ENCODE measurements around the gene LCN12. TPM values are rescaled to one million over a fixed set of nuclear protein-coding genes. Genes with fewer than 3 reads are reported as not detected.

Gene LCN12
- total and polyA plus RNA-seq, 2 donors (not counting 1 experiment from before 2014, with no cell fraction given), result 0.17 TPM; not detected in 1

- Histone ChIP-seq H3K27ac (ENCODE audit: insufficient read depth, low read length) (no peak overlapping the region), H3K9me3 (ENCODE audit: control insufficient read depth, insufficient read depth, low read depth, low read length) (no peaks in the 10 kb centered on the region), H2AFZ (ENCODE audit: low read length) (no peak overlapping the region), H3K36me3 (ENCODE audit: control insufficient read depth, insufficient read depth, low read length) (peaks cover 26% of the 10 kb centered on the region), H3K4me2 (ENCODE audit: extremely low read depth, insufficient read depth, low read length) (no peak overlapping the region), H3K4me3 (replicated peaks in 1 of 4; ENCODE audit: control extremely low read depth in 1 of 4, insufficient read depth in 1 of 4, low read depth in 3 of 4, low read length in 4 of 4) (no peak overlapping the region), H3K9ac (ENCODE audit: insufficient read depth, low read length) (no peak overlapping the region), H3K27me3 (ENCODE audit: control insufficient read depth, insufficient read depth, low read length) (no peaks in the 10 kb centered on the region), H4K20me1 (ENCODE audit: control insufficient read depth, extremely low read depth, insufficient read depth, low read length) (no peaks in the 10 kb centered on the region), H3K4me1 (ENCODE audit: control insufficient read depth, extremely low read depth, insufficient read depth, low read length) (no peaks in the 10 kb centered on the region), H3K79me2 (ENCODE audit: control insufficient read depth, insufficient read depth, low read length) (no peaks in the 10 kb centered on the region)
- TF ChIP-seq EZH2 (IDR thresholded peaks at IDR 0.05; ENCODE audit: low read length, missing control alignments), result no peak
- no peak for TF ChIP-seq CTCF (conservative IDR thresholded peaks at IDR 0.05 in 1 of 2, IDR thresholded peaks at IDR 0.05 in 1 of 2; ENCODE audit: low read depth in 1 of 2, low read length in 2 of 2)
- no peak for DNase-seq (ENCODE audit: low read depth in 2 of 2)
These were observed 31.3 kb upstream of the LCN12 start for GRCh38 chr9:136920734-136921231.

GRCh38 chr9:136921307-136921706, 30.8 kb upstream of the LCN12 start:
- Histone ChIP-seq H3K9me3 (ENCODE audit: control insufficient read depth, insufficient read depth, low read depth, low read length) (no peaks in the 10 kb centered on the region), H3K27me3 (ENCODE audit: control insufficient read depth, insufficient read depth, low read length) (no peaks in the 10 kb centered on the region), H3K4me3 (replicated peaks in 1 of 4; ENCODE audit: control extremely low read depth in 1 of 4, insufficient read depth in 1 of 4, low read depth in 3 of 4, low read length in 4 of 4) (no peak overlapping the region), H2AFZ (ENCODE audit: low read length) (no peak overlapping the region), H4K20me1 (ENCODE audit: control insufficient read depth, extremely low read depth, insufficient read depth, low read length) (no peaks in the 10 kb centered on the region), H3K36me3 (ENCODE audit: control insufficient read depth, insufficient read depth, low read length) (peaks cover 27% of the 10 kb centered on the region), H3K4me2 (ENCODE audit: extremely low read depth, insufficient read depth, low read length) (no peak overlapping the region), H3K4me1 (ENCODE audit: control insufficient read depth, extremely low read depth, insufficient read depth, low read length) (no peaks in the 10 kb centered on the region), H3K79me2 (ENCODE audit: control insufficient read depth, insufficient read depth, low read length) (no peaks in the 10 kb centered on the region), H3K27ac (ENCODE audit: insufficient read depth, low read length) (no peak overlapping the region), H3K9ac (ENCODE audit: insufficient read depth, low read length) (no peak overlapping the region)
- TF ChIP-seq CTCF (conservative IDR thresholded peaks at IDR 0.05 in 1 of 2, IDR thresholded peaks at IDR 0.05 in 1 of 2; ENCODE audit: low read depth in 1 of 2, low read length in 2 of 2), result no peak
- DNase-seq (ENCODE audit: low read depth in 2 of 2), result no peak

- no peak for TF ChIP-seq EZH2 (IDR thresholded peaks at IDR 0.05; ENCODE audit: low read length, missing control alignments)
- H3K4me2 ChIP-seq (ENCODE audit: extremely low read depth, insufficient read depth, low read length), result no peak overlapping the region
- no peak overlapping the region for H3K27ac ChIP-seq (ENCODE audit: insufficient read depth, low read length)
- H3K9me3 ChIP-seq (ENCODE audit: control insufficient read depth, insufficient read depth, low read depth, low read length), result no peaks in the 10 kb centered on the region
- H3K36me3 ChIP-seq (ENCODE audit: control insufficient read depth, insufficient read depth, low read length), result peaks cover 25% of the 10 kb centered on the region
- no peaks in the 10 kb centered on the region for H3K79me2 ChIP-seq (ENCODE audit: control insufficient read depth, insufficient read depth, low read length)
- H4K20me1 ChIP-seq (ENCODE audit: control insufficient read depth, extremely low read depth, insufficient read depth, low read length), result no peaks in the 10 kb centered on the region
- no peak overlapping the region for H3K9ac ChIP-seq (ENCODE audit: insufficient read depth, low read length)
- H2AFZ ChIP-seq (ENCODE audit: low read length), result no peak overlapping the region
- H3K4me3 ChIP-seq (replicated peaks in 1 of 4; ENCODE audit: control extremely low read depth in 1 of 4, insufficient read depth in 1 of 4, low read depth in 3 of 4, low read length in 4 of 4), result no peak overlapping the region
- H3K4me1 ChIP-seq (ENCODE audit: control insufficient read depth, extremely low read depth, insufficient read depth, low read length), result no peaks in the 10 kb centered on the region
- DNase-seq (ENCODE audit: low read depth in 2 of 2), result no peak
- H3K27me3 ChIP-seq (ENCODE audit: control insufficient read depth, insufficient read depth, low read length), result no peaks in the 10 kb centered on the region
These were observed 30.4 kb upstream of the LCN12 start for GRCh38 chr9:136921718-136922117.
